ENCODE results near the gene SMIM8.
"Not testable (repeated sequence)": the region's sequence is repeated elsewhere in the genome, so short reads cannot be mapped to it uniquely, and the experiment has no call there.

SMIM8 gene

GRCh38 chr6:87282743-87283142 lies 39.6 kb upstream of the SMIM8 start:
- no peak overlapping the region for H3K27ac ChIP-seq
- TF ChIP-seq, protein P1, sequence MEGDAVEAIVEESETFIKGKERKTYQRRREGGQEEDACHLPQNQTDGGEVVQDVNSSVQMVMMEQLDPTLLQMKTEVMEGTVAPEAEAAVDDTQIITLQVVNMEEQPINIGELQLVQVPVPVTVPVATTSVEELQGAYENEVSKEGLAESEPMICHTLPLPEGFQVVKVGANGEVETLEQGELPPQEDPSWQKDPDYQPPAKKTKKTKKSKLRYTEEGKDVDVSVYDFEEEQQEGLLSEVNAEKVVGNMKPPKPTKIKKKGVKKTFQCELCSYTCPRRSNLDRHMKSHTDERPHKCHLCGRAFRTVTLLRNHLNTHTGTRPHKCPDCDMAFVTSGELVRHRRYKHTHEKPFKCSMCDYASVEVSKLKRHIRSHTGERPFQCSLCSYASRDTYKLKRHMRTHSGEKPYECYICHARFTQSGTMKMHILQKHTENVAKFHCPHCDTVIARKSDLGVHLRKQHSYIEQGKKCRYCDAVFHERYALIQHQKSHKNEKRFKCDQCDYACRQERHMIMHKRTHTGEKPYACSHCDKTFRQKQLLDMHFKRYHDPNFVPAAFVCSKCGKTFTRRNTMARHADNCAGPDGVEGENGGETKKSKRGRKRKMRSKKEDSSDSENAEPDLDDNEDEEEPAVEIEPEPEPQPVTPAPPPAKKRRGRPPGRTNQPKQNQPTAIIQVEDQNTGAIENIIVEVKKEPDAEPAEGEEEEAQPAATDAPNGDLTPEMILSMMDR (IDR thresholded peaks at IDR 0.05), result no peak
- H3K4me3 ChIP-seq, result no peak overlapping the region
- DNase-seq (ENCODE audit: low spot score), result no peak

DNA sequence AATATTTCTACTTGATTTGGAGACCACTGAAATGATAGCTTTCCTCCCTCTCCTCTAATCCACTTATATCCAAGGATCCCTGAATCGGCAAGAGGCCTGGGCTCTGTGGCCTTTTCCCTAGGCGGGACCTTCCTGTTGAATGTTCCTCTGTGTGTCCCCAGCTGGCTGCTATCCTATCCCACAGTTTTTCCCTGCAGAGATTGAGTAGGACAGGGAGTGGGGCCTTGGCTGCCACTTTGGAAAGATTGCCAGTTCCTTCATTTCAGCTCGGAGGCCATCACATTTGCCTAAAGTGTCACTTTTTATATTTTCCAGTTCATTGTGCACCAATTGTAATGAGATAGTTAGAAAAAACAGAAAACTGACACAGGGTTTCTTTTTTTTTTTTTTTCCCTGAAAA lies 38.9 kb upstream of the SMIM8 start:
- TF ChIP-seq, protein P1 (IDR thresholded peaks at IDR 0.05), result no peak
- DNase-seq (ENCODE audit: low spot score), result no peak
- H3K27ac ChIP-seq, result no peak overlapping the region
- no peak overlapping the region for H3K4me3 ChIP-seq

GRCh38 chr6:87287251-87287650 lies 35.1 kb upstream of the SMIM8 start:
- Histone ChIP-seq H3K4me3 (no peak overlapping the region), H3K27ac (no peak overlapping the region)
- TF ChIP-seq, protein P1 (IDR thresholded peaks at IDR 0.05), result no peak
- no peak for DNase-seq (ENCODE audit: low spot score)

GRCh38 chr6:87289571-87289970 lies 32.8 kb upstream of the SMIM8 start:
- no peak for DNase-seq (ENCODE audit: low spot score)
- Histone ChIP-seq H3K4me3 (no peak overlapping the region), H3K27ac (no peak overlapping the region)
- TF ChIP-seq, protein P1 (IDR thresholded peaks at IDR 0.05), result no peak

DNA sequence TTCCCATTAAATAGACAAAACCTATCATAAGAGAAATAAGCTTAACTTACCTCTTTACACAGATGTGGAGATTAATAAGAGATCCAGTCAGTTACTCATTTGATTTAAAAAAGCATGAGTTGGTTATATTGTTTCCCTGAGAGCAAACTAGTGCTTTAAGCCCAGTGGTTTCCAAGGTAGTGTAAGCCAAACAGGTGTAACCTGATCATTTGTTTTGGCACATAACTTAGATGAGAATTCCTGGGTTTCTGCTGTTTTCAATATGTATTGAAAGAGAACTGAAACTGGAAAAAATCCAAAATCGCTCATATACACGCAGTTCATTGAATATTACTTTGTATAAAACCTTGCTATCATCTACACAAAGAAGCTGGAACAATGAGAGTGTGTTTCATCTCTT lies 30.5 kb upstream of the SMIM8 start:
- TF ChIP-seq, protein P1 (IDR thresholded peaks at IDR 0.05), result no peak
- Histone ChIP-seq H3K27ac (no peak overlapping the region), H3K4me3 (no peak overlapping the region)
- DNase-seq (ENCODE audit: low spot score), result no peak

- DNase-seq (ENCODE audit: low spot score), result no peak
- no peak overlapping the region for H3K27ac ChIP-seq
- no peak overlapping the region for H3K4me3 ChIP-seq
- TF ChIP-seq, protein P1 (IDR thresholded peaks at IDR 0.05), result no peak
Measured at GRCh38 chr6:87293526-87293925, 28.9 kb upstream of the SMIM8 start.

- TF ChIP-seq, protein P1 (IDR thresholded peaks at IDR 0.05), result no peak
- Histone ChIP-seq H3K27ac (no peak overlapping the region), H3K4me3 (no peak overlapping the region)
- no peak for DNase-seq (ENCODE audit: low spot score)
Measured at GRCh38 chr6:87297119-87297518, 25.3 kb upstream of the SMIM8 start.

- H3K4me3 ChIP-seq; DNase-seq (ENCODE audit: low spot score); H3K27ac ChIP-seq: not testable (repeated sequence)
Measured at GRCh38 chr6:87301277-87301676, 21.1 kb upstream of the SMIM8 start.
